Stimulated activated CD4-positive, alpha-beta T cell treated with anti-CD3 and anti-CD28 coated beads, Interleukin-12 subunit alpha, Interleukin-12 subunit beta, amount 100 ng/mL, for 48 hours (primary cell): ENCODE results near the gene ELMO3.

Source experiments
- DNase-seq, 3 donors: peaks; one replicate each; pipeline ENCODE4 v3.0.0-alpha.2; 2020; ENCODE audit warnings: low read depth in 2 of 3, low spot score in 1 of 3

The ELMO3 gene

GRCh38 chr16:67181346-67181745 is 17.6 kb upstream of the ELMO3 start:
- DNase-seq: no peak

DNA sequence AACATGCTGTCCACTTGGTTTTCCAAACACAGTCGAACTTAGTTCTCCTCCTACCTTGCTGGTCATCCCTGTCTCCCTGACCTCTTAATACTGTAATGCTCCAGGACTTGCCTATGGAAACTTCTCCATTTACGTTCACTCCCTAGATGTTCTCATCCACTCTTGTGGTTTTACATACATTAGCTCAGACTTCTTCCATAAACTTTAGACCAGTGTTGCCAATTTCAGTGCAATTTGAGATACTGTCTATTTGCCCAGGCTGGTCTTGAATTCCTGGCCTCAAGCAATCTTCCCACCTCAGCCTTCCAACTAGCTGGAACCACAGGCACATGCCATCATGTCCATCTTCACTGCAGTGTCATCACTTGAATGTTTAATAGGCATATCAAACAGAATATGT is 16.6 kb upstream of the ELMO3 start:
- no peak for DNase-seq

DNA sequence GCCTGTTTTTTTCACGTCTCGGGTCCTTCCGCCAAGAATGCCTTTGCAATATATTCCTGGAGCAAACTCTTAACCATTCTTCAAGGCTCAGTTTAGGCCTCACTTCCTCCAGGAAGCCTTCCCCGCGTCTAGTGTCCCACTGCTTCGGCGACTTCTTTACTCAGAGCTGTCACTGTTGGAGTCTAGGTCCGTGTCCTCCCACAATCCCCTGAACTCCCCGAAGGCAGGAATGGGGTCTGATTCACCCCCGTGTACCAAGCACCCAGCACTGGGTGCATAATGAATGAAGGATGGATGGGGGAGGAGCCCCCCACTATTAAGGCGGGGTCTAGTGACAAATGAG is 15.7 kb upstream of the ELMO3 start:
- no peak for DNase-seq

- peak; percentile 88 to 92 (median 91) for DNase-seq
Measured at GRCh38 chr16:67183627-67184452, 15.1 kb upstream of the ELMO3 start, which contains the start of gene MATCAP1. TSS of gene MATCAP1 (minus strand) at chr16:67183963. CDS start at chr16:67180610, 3,353 bp downstream.

DNA sequence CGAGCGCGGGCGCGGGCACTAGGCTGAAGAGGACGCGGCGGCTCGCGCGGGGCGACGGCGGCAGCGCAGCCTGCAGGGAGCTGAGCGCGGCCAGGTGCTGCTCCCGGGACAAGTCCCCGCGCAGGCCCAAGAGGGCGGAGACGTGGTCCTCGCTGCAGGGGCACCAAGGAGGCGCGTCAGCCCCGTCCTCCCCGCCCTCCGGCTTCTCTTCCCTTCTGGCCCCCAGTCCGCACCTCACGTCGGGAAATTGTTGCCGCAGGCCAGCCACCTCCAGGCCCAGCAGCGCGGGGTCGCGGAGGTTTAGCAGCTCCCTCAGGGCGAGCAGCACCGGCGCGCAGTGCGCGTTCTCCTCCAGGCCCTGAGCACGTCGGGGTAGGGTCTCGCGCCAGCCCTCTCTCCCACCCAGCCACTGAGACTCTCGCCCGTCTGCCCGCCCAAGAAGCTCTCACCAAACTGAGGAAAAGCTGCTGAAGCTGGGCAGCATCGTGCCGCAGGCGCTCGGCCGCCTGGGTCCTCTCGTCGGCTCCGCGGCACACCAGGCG is 14.4 kb upstream of the ELMO3 start:
- no peak for DNase-seq

GRCh38 chr16:67184995-67185650 is 13.8 kb upstream of the ELMO3 start:
- peak; percentile 69 to 84 (median 82) for DNase-seq

- DNase-seq: no peak
Measured at GRCh38 chr16:67185651-67186134, 13.2 kb upstream of the ELMO3 start.

DNA sequence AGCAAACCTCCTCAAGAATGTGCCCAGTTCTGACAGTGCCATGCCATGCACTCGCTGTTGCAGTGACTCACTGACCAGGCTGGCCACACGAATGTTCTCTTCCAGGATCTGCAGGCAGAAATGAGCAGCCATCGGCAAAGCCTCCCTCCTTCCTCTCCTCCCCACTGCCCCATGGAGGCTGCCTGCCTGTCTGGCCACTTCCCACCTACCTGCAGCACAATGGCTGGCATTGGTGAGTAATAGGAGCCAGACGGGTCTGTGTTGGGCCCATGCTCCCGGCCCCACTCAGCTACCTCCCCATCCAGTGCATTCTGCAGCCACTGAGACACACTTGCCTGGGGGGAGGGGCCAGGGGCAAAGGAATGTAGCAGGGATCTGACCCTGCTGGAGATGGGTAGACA is 12.4 kb upstream of the ELMO3 start:
- DNase-seq: no peak

DNA sequence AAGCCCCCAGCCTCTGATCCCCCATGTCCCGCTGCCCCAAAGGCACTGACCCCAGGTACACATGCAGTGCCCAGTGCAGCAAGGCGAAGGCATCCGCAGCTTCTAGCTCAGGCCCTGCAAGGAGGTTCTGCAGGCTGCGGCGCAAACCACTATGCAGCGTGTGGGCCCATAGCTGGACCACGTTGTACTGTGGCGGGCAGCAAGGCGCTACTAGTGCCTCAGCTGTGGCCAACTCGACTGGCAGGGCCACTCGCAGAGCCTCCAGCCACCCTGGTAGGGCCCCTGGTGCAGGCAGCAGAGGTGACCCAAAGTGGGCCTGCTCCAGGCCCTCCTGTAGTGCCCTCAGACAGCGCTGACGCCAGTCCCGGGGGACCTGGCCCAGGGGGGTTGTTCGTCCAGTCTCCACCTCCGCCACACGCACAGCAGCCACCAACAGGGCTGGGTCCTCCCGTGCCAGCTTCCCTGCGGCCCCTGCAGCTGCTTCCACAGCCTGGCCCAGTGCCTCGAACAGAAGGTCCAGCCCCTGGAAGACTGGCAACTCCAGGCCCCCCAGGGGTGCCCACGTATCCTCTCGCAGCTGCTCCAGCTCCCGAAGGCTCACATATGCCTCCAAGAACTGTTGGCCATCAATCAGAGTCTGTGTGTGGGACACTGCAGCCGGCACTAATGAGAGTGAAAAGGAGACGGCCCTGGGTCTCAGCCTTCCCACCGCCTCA is 11.6 kb upstream of the ELMO3 start:
- DNase-seq: no peak

- no peak for DNase-seq
Measured at GRCh38 chr16:67188323-67188722, 10.6 kb upstream of the ELMO3 start.

- no peak for DNase-seq
Measured at GRCh38 chr16:67188798-67189197, 10.1 kb upstream of the ELMO3 start.

- DNase-seq: no peak
Measured at GRCh38 chr16:67190041-67190440, 8.9 kb upstream of the ELMO3 start, which contains the start of gene EXOC3L1. TSS of gene EXOC3L1 (minus strand) at chr16:67190136. CDS start at chr16:67189676, 460 bp downstream.

GRCh38 chr16:67190448-67191399 is 8.2 kb upstream of the ELMO3 start:
- DNase-seq: no peak

- DNase-seq: no peak
Measured at GRCh38 chr16:67191411-67191994, 7.4 kb upstream of the ELMO3 start.

DNA sequence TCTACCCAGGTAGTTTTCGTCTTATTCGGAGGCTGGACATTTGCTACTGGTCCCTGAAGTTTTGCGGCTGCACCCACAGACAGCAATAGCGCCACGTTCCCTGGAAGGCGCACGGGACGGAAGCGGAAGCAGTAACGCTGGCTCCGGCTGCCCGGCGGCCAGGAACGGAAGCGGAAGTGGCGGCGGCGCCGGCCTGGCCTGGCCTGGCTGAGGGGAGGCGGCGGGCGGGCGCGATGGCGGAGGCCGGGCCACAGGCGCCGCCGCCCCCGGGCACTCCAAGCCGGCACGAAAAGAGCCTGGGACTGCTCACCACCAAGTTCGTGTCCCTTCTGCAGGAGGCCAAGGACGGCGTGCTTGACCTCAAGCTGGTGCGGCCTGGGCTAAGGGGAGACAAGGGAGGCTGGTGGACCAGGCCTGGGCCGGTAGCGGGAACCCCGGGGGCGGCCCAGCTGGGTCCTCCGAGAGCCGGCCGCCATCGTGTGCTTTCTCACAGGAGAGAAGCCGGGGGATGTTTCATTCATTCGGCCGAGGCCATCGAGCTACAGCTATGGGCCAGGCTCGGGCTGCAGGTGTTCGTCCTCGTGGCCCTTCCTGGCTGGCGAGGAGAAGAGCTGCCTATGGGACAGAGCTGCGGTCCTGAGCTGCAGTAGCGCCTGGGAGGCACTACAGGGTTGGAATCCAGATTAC is 6.8 kb upstream of the ELMO3 start, which contains the start of gene E2F4:
TSS of gene E2F4 (plus strand) at position 161 of the 687 bp plus-strand sequence. CDS start at position 234, 73 bp downstream.
- DNase-seq: peak; percentile 85 to 87 (median 86)

DNA sequence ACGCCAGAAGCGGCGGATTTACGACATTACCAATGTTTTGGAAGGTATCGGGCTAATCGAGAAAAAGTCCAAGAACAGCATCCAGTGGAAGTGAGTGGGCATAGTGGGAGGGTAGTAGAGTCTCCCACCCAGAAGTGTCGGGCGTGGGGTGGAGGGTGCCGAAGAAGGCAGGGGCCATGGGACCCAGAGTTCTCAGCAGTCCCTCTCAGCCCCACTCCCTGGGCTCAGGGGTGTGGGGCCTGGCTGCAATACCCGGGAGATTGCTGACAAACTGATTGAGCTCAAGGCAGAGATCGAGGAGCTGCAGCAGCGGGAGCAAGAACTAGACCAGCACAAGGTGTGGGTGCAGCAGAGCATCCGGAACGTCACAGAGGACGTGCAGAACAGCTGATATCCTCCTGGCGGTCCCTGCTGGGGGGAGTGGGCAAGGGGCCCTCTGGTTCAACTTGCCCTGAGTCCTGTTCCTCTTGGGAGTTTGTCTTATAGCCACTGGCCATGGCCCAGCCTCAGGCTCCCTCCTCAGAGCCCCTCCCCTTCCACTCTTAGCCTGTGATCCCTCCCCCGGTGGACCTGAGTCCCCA is 6.1 kb upstream of the ELMO3 start:
- DNase-seq: no peak

DNA sequence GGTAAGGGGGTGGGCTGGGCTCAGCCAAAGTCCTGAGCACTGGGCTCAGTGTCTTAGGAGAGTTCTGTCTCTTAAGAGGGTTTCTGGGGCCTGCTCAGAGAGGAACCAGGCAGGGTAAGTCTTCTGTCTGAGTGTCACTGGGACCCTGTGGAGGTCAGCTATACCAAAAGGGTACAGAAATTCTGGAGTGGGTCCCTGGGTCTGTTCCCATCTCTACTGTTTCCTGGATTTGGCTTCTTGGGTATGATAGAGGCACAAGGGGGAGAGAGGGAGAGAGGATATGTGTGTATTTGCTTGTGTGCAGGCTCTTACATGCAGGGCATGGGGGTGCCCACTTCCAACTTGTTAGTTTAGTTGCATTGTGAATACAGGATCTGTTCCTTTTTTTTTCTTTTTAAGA is 5.4 kb upstream of the ELMO3 start:
- no peak for DNase-seq

- no peak for DNase-seq
Measured at GRCh38 chr16:67194260-67194659, 4.7 kb upstream of the ELMO3 start.

GRCh38 chr16:67195676-67196075 is 3.3 kb upstream of the ELMO3 start:
- no peak for DNase-seq
